Measurements from ENCODE around the gene HAUS7.

HAUS7 gene

DNA sequence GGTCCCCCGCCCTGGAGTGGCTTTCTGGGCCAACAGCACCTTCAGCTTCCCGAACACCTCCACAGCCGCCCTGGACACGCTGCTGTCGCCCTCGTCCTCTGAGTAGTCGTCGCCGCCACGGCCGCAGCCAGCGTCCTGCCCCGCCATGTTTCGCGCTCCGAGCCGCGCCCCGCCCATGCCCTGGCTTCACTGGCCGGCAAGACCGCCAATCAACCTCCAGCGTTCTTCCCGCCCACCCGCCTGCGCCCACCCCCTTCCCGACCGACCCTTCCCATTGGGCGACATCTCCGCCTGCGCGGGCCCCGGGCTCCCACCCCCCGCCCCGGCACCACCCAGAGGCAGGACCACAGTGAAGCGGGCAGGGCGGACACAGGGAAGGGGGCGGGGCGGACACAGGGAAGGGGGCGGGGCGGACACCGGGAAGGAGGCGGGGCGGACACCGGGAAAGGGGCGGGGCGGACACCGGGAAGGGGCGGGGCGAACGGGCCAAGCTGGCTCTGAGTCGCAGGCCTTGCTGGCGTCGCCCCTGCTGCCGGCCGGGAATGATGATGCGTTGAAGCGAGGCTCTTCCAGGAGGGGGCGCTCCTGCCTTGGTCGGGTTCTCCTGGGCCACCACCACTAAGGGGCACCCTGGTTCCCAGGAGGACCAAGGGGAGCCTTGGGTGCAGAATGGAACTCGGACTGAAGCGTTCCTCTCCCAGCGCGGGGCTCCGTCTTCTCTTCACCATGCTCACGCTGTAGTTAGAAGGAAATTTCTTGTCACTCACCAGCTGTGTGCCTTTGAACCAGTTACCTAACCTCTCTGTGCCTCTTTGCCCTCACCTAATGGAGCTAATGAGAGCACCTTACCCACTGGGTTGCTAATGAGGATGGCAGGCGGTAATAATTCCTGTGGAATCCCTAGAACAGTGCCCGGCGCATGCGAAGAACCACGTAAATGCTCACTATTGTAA, at the start of gene HAUS7:
HAUS7 (minus strand) TSS at position 166 of the 953 bp plus-strand sequence; CDS start at position 147, 19 bp downstream.
- peak; percentile 77 to 79 for DNase-seq (ENCODE audit: low read depth in 1 of 2, low spot score in 1 of 2)

DNA sequence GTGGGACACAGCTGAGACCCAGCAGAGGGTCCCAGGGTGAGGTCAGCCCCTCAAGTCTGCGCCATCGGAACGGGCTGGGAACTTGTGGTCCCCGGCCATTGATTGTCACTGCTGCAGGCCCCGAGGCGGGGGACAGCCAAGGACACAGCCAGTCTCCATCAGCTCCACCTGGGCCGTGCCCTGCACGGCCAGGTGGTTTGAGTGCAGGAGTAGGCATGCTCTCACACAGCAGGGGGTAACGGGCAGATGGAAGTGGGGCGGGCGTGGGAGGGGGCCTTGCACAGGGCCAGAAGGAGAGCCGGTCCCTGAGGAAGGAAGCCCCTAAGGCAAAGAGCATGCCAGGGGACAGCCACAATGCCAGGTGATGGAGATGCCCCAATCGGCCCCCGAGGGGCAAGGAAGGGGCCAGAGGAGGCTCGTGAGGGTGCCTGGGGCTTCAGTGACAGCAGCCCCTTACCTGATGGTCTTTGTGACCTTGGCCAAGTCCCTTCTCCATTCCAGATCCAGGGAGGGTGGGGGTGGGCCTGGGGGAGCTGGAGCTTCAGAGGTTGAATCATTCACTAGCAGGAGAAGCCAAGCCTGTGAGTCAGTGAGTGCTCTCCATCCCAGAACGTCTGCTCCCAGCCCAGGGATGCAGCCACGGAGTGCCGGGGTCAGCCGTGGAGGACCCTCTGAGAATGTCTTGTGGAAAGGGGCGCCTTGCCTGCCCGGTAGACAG, 49.4 kb upstream of the HAUS7 start:
- DNase-seq (ENCODE audit: low read depth in 1 of 2, low spot score in 1 of 2), result no peak

DNA sequence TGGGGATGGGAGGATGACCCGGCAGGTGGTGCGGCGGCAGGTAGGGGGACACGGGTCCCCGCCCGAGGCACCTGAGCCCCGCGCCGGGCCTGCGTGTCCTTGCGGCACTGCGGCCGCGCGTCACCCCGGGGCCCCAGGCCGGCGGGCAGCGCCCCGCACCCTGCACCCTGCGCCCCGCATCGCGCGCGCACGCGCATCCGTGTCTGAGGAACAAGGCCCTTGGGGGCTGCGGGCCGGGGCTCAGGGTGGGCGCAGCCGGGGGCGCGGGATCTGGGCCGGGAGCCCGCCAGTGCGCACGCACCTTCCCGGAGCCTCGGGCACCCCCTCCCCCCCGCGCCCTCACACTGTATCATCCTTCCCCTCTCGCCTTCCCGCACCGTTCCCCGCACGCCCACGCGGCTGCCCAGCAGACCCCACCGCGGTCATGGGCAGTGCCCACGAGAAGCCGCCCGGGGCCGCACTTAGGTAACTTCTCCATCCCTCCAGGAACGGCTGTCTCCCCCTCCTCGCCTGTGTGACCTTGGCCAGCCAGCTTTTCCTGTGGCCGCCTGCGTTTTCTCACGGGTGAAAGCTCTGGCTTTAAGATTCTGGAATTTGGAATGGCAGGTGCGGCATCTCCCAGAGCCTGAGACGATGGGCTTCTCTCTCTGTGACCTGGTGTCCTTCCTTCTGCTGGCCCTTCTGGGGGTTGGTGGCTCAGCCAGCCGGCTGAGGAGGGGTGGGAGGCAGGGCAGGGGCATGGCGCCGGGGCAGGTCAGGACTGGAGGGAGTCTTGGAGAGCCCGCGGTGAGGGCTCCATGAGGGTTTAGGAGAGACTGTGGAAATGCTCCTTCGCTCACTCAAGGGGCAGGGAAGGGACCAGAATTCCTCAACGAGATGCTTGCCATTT, 47.8 kb upstream of the HAUS7 start:
- no peak for DNase-seq (ENCODE audit: low read depth in 1 of 2, low spot score in 1 of 2)

DNA sequence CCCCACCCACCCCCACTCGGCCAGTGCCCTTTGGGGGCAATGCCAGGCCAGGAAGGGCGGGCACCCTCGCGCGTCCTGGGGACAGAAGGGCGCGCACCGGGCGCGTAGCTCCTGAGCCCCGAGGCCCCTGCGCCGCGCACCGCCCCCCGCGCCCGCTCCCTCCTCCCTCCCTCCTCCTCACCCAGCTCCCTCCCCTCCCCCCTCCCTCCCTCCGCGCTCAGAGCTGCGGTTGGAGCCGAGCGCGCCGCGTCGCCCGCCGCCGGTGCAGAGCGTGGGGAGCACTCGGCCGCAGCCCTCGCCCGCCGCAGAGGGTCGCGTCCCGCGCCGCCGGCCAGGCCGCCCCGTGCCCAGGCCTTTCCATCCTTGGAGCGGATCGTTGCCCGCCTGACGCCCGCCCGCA, 47.0 kb upstream of the HAUS7 start, which contains the start of gene ATP2B3:
ATP2B3 (plus strand) TSS at position 220 of the 400 bp plus-strand sequence. CDS start 18,606 bp downstream, outside the sequence.
- DNase-seq (ENCODE audit: low read depth in 1 of 2, low spot score in 1 of 2), result no peak

DNA sequence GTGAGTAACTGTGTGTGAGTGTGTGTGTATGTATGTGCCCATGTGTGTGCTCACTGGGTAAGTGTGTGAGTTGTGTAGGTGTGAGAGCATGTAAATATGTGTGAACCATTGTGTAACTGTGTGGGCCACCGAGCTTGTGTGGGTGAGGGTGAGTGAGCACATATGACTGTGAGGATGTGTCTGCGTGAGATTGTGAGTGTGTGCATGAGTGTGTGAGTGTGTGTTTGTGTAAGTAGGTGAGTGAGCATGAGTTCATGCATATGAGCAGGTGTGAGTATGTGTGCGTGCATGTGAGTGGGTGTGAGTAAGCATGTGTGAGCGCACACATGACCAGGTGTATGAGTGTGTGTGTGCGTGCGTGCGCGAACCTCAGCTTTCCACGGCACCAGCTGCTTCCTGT, 45.7 kb upstream of the HAUS7 start:
- no peak for DNase-seq (ENCODE audit: low read depth in 1 of 2, low spot score in 1 of 2)

DNA sequence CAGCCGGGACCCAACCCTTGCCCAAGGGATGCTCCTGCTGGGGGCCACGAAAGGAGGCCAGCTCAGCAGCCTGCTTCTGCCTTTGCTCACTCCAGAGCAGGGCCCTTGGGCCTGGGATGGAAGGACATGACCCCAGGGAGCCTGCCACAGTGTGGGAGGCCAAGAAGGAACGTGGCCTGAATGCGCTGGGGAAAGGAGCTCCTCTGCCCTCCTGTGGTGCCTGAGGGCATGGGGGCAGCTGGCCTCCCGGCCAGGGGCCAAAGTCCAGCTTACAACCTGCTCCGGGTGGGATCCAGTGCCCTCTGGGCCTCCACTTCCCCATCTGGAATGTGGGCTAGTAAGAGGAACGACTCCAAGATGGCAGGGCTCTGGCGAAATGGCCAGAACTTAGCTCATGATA, 45.1 kb upstream of the HAUS7 start:
- DNase-seq (ENCODE audit: low read depth in 1 of 2, low spot score in 1 of 2), result no peak

DNA sequence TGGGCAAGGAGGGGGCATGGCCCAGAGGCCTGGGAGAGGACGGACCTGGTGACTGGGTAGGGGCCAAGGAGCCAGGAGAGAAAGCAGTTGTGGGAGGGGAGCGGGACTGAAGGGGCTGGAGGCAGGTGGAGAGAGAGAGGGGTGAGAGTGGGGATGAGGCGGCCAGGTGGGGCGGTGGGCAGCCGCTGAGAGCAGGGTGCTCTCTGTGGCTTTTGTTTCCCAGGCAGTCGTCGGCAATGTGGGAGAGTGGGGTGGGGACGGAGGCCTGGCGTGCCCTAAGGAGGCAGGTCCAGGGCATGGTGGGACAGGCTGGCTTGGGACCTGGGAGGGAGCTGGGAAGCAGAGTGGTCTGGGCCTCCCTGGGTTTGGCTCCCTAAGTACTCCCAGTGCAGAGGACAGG, 43.9 kb upstream of the HAUS7 start:
- DNase-seq (ENCODE audit: low read depth in 1 of 2, low spot score in 1 of 2), result no peak

DNA sequence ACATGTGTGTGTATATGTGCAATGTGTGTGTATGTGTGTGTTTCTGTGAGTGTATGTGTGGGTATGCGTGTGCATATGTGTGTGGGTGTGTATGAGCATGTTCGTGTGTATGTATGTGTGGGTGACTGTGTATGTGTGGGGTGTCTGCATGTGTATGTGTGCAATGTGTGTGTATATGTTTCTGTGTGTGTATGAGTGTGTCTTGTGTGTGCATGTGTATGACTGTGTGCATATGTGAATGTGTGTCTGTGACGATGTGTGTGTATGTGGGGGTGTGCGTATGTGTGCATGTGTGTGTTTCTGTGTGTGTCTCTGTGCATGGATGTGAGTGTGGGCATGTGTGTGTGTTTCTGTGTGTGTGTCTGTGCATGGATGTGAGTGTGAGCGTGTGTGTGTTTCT, 42.9 kb upstream of the HAUS7 start:
- DNase-seq (ENCODE audit: low read depth in 1 of 2, low spot score in 1 of 2), result no peak

DNA sequence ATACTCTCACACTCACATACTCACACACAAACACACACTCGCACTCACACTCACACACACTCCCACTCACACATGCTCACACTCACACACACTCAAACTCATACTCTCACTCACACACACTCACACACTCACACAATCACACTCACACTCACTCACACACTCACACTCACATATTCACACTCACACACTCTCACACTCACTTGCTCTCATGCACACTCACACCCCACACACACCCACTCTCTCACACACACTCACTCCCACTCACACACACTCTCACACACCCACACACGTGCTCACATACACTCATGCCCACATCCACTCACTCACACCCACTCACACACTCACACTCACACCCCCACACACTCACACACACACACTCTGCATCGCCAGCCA, 42.1 kb upstream of the HAUS7 start:
- no peak for DNase-seq (ENCODE audit: low read depth in 1 of 2, low spot score in 1 of 2)

DNA sequence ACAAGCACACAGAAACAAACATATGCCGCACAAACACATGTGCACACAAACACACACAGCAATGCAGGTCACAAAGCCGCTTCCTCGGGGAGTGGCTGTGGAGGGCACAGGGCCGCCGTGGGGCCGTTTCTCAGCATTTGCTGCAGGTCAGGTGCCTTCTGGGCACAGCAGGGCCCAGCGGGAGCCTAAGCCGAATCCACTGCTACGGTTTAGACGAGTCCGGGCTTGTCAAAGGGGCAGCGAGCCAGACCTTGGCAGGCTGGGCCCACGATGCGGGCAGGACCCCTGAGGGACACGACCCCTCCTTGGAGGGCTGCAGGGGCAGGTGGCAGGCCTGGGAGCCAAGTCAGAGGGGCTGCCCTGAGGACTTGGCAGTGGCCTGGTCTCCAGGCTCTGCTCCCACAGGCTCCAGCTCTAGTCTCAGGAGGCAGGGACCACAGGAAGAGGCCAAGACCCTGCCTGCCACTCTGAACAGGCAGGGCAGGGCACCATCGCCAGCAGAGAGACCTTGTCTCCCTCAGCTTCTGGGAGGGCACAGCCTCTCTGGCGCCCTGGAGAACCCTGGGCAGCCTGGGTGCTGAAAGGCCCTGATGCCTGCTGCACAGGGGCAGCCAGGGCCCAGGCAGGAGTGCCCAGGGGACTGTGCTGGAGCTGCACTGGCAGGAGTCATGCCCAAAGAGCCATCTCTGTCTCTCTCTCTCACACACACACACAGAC, 41.6 kb upstream of the HAUS7 start:
- no peak for DNase-seq (ENCODE audit: low read depth in 1 of 2, low spot score in 1 of 2)

DNA sequence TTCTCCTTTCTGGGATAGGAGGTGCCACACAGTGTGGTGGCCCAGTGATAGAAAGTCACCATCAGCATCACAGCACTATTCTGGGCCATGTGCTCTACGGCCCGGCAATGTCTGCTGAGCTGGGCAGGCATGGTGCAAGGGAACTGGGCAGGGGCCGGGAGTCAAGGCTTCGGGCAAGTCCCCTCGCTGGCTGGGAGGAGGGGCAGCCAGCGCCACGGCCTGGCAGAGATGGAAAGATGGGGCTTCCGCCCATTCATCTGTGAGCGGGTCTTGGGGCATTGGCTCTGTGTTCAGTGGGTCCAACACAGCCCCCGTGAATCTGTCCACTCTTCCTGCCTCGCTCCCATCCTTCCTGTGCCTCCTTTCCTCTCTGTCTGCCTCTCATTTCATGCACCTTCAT, 40.0 kb upstream of the HAUS7 start:
- no peak for DNase-seq (ENCODE audit: low read depth in 1 of 2, low spot score in 1 of 2)

DNA sequence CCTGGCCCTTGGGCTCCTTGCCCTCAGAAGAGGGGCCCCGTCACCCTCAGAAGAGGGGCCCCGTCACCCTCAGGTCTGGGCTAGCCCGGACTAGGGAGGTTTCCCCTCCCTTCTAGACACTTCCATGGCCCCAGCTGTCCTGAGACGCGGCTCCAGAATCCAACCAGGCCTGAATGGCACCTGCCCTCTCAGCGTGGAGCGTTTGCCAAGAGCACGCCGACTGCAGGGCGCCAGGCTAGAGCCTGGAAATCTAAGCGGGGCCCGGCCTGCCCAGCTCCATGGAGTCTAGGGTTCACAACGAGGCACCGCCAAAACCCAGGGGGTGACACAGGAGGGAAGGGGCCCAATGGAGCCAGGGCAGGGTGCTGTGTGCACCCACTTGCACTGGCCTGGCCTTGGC, 39.2 kb upstream of the HAUS7 start:
- no peak for DNase-seq (ENCODE audit: low read depth in 1 of 2, low spot score in 1 of 2)

DNA sequence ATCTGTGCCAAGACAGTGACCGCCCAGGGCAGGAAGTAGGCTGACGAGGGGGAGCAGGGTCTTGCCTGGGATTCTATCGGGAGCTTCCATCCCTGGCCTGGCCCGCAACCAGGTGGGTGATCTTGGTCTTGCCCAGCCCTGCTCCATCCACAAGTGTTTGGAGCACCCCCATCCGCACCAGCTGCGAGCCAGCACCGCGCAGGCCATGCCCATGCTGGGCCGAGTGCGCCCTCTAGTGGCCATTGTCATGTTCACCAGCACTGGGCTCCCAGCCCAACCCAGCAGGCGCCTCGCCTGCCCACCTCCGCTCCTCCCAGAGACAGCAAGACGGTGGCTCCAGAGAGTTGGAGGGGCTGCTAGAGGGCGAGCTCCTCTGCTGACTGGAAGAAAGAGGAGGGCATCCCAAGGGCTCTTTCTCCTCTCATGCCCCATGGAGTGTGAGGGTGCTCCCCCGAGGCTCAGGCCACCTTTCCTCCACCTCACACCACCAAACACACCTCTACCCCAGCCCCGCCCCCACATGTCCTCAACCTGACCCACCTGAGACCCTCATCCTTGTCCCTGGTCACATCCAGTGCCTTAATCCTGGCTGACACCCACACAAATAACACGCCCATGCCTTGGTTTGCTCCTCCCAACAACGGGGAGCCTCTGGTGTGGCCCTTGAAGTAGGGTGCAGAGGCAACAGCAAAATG, 37.3 kb upstream of the HAUS7 start:
- peak; percentile 59 to 72 for DNase-seq (ENCODE audit: low read depth in 1 of 2, low spot score in 1 of 2)

DNA sequence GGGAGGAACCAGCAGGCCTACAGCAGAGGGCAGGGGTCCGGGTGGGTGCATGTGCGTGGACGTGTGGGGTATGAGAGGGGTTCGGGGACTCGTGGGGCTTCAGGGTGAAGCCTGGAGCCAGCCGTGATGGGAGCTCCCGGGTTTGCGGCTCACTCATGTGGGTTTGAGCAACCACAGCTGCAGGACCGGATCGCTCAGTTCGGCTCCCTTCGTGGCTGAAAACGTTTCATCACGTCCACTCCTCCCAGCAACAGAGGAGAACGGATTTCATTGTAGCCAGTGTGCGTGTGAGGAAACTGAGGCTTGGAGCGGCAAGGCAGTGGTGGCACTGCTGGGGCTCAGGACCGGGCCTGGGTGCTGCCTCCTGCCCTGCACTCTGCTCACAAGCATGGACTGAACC, 35.0 kb upstream of the HAUS7 start:
- DNase-seq (ENCODE audit: low read depth in 1 of 2, low spot score in 1 of 2), result no peak

DNA sequence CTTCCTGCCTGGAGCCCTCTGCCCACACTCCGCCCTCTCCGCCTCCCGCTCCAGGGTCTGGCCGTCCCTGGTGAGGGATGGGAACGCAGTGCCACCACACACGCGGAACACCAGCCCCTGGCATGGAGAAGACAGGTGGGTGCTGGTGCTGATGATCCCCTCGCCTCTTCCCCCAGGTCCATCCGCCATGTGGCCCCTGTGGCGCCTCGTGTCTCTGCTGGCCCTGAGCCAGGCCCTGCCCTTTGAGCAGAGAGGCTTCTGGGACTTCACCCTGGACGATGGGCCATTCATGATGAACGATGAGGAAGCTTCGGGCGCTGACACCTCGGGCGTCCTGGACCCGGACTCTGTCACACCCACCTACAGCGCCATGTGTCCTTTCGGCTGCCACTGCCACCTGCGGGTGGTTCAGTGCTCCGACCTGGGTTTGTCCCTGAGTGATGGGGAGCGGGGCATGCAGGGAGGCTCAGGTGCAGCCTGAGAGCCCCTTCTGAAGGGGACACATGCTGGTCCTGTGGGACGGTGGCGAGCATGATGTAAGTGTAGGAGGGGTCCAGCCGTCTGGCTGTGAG, 34.2 kb upstream of the HAUS7 start:
- DNase-seq (ENCODE audit: low read depth in 1 of 2, low spot score in 1 of 2), result no peak

DNA sequence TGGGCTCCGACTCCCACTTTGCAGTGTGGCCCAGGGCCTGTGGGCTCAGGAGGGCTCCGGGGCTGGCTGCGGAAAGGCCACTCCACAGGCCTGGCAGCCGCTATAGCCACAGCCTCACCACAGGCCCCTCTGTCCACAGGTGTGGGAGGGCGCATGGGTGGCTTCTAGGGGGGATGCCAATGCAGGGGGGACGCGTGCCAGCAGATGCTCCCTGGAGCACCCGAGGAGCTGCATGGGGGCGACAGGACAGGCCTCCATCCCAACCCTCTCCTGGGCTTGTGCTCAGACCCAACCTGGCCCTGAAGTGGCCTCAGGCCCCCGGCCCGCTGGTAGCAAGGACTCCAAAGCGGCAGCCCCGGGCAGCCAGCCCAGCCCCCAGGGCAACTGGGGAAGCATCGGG, 32.4 kb upstream of the HAUS7 start:
- no peak for DNase-seq (ENCODE audit: low read depth in 1 of 2, low spot score in 1 of 2)

DNA sequence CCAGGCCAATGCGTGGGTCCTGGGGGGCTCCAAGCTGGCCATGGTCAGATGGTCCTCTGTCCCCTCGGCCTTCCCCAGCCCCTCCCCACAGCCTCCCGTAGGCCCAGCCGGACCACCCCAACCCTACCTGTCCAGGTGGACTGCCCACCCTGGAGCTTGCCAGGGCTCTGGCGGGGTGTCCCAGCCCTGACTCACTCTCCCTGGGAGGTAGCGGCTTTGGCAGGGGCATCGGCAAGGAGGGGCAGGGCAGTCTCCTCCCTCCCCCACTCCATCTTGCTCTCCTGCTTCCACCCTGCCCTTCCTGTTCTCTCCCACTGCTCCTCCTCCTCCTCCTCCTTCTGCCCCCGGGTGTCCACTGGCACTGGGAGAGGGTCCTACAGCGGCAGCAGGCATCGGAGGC, 31.8 kb upstream of the HAUS7 start:
- no peak for DNase-seq (ENCODE audit: low read depth in 1 of 2, low spot score in 1 of 2)

DNA sequence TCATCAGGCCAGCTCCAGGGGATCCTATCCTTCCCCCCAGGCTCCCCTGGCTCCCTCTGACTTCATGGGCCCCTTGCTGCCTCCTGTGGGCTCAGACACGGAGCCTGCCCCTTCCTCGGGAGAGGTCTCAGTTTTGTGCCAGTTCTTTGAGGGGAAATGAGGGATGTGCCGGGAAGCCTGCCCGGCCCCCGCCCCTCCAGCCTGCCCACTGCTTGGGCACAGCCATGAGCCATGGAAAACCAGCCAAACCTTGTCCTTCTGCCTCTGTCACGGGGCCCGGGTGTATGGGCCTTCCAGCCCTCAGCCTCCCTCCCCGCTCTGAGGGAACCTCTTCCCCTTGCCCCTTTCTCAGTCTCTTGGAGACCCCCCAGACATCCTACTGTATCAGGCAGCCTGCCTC, 31.2 kb upstream of the HAUS7 start:
- no peak for DNase-seq (ENCODE audit: low read depth in 1 of 2, low spot score in 1 of 2)

DNA sequence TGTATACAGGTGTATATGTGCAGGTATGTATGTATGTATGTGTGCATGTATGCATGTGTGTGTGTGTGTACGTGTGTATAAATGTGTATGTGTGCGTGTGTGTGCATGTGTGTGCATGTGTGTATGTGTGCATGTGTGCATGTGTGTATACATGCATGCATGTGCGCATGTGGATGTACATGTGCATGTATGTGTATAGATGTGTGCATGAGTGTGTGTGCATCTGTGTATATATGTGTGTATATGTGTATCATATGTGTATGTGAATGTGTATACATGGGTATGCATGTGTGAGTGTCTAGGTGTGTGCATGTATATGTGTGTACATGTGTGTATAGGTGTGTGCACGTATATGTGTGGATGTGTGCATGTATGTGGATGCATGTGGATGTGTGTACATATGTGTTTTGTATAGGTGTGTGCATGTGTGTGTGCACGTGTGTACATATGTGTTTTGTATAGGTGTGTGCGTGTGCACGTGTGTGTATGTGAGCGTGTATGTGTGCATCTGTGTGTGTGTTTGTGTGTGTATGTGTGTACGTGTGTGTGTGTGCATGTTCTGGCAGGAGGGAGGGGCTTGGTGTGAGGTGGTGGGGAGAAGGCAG, 30.4 kb upstream of the HAUS7 start:
- DNase-seq (ENCODE audit: low read depth in 1 of 2, low spot score in 1 of 2), result no peak
